Kasumi-1 (cell line): ENCODE data around the gene THAP4.

Experiments
- DNase-seq, 2 experiments: peaks; one replicate each; lab custom pipeline; 2025; lab: John Stamatoyannopoulos, UW

THAP4 gene, protein sequence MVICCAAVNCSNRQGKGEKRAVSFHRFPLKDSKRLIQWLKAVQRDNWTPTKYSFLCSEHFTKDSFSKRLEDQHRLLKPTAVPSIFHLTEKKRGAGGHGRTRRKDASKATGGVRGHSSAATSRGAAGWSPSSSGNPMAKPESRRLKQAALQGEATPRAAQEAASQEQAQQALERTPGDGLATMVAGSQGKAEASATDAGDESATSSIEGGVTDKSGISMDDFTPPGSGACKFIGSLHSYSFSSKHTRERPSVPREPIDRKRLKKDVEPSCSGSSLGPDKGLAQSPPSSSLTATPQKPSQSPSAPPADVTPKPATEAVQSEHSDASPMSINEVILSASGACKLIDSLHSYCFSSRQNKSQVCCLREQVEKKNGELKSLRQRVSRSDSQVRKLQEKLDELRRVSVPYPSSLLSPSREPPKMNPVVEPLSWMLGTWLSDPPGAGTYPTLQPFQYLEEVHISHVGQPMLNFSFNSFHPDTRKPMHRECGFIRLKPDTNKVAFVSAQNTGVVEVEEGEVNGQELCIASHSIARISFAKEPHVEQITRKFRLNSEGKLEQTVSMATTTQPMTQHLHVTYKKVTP

DNA sequence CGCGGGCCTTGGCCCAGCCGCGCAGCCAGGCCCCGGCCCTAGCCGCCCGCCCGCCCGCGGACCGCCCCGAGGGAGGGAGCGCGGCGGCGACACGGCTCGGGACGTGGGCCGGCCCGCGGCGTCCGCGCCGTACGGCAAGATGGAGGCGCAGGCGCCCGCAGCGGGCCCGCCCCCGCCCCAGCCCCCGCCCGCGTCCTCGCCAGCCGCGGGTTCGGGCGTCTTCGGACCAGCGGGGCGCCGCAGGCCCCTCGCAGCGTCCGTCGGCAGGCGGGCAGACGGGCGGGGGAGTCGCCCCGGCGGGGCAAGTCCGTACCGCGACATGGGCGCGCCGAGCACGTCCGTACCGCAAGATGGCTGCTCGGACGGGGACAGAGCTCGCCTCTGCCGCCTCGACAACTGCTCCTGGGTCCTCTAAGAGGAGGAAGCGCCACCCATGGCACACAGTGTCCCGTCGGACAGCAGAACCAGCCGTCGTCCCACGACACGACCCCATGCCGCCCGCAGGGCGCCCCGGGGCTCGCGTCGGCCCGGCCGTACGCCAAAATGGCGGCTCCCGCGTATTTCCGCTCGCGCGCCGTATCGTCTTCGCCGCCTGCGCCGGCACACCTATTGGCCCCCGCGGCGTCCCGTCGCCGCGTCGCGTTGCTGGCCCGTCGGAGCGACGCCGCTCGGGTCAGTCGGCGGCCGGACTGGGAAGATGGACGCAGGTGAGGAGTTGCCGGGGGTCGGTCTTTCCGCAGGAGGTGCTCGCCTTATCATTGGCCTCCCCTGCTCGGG, at the start of gene THAP4, which contains the start of gene ATG4B:
TSS of gene THAP4 (minus strand) at position 141 of the 777 bp plus-strand sequence. CDS start 141 bp downstream, outside the sequence.
TSS of gene ATG4B (plus strand) at position 676 of the 777 bp plus-strand sequence. CDS start at position 698, 22 bp downstream.
- DNase-seq, result peak; percentile 24 to 29

- no peak for DNase-seq
Measured at GRCh38 chr2:241686324-241686649, 49.3 kb upstream of the THAP4 start.

GRCh38 chr2:241680827-241681599, 44.1 kb upstream of the THAP4 start:
- no peak for DNase-seq

- DNase-seq, result no peak
Measured at GRCh38 chr2:241680044-241680443, 43.1 kb upstream of the THAP4 start.

DNA sequence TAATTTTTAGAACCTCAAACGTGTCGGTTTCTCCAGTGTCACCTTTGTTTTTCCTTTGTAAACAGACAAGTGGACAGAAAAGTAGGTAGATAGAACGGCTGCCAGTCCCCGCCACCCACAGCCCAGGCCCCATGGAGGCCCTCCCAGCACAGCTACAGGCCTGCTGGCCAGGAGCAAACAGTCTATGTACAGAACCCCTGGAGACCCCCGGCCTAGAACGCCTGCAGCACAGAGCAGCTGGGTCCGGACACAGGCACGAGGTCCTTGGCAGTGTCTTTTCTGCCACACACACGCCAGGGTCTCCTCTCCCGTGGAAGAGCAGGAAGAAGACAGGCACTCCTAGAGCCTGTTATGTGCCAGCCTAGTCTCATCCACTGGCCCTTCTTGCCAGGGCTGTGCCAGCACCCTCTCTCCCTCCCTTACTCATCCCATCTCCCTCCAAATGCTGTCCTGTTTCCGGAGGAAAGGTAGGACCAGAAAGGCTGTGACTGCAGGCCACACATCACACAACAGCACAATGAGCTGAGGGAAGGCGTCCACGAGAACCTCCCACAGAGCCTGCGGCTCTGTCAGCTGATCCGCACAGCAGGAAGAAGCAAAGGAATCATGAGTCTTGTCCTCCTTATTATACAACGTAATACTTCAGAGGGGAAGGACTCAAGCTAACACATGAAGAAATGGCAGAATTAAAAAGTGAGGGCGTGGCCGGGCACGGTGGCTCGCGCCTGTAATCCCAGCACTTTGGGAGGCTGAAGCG, 42.0 kb upstream of the THAP4 start:
- no peak for DNase-seq

GRCh38 chr2:241678307-241678706, 41.3 kb upstream of the THAP4 start:
- no peak for DNase-seq

DNA sequence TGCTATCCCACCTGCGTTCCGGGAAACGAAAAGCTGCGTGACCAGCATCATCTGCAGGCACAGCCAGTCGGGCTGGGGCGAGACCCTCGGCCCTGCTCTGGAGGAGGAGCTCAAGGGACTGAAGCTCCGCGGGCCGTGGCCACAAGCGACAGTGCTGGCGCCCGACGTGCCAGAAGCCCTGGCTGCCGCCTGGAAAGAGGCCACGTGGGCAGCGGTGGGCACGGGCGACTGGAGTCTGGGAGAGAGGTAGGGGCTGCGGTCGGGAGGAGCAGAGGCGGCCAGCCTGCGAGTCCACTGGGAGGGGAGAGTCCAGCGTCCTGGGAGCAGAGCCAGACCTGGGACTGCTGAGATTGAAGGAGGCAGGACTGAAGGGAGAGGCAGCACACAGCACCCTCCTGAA, 40.4 kb upstream of the THAP4 start:
- no peak for DNase-seq

DNA sequence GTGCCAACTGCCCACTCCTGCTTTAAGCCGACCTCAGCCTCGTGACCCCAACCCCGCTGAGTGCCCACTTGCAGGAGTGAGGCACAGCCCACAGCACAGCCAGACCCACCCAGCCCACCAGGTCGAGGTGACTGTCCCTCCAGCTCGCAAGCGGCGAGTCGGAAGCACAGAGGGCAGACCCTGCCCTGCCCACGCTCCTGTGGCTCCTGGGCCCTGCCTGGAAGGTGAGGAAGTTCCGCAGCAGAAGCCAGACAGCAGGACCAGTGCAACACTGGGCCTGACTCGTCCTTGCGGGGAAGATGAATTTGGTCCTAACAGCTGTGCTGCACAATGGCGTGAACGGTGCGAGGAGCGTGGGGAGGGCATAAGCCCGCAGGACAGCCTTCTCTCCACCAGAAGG, 39.7 kb upstream of the THAP4 start:
- DNase-seq, result no peak

GRCh38 chr2:241675885-241676284, 38.9 kb upstream of the THAP4 start:
- no peak for DNase-seq

- no peak for DNase-seq
Measured at GRCh38 chr2:241673797-241674725, 37.1 kb upstream of the THAP4 start.

- no peak for DNase-seq
Measured at GRCh38 chr2:241673189-241673663, 36.3 kb upstream of the THAP4 start.

DNA sequence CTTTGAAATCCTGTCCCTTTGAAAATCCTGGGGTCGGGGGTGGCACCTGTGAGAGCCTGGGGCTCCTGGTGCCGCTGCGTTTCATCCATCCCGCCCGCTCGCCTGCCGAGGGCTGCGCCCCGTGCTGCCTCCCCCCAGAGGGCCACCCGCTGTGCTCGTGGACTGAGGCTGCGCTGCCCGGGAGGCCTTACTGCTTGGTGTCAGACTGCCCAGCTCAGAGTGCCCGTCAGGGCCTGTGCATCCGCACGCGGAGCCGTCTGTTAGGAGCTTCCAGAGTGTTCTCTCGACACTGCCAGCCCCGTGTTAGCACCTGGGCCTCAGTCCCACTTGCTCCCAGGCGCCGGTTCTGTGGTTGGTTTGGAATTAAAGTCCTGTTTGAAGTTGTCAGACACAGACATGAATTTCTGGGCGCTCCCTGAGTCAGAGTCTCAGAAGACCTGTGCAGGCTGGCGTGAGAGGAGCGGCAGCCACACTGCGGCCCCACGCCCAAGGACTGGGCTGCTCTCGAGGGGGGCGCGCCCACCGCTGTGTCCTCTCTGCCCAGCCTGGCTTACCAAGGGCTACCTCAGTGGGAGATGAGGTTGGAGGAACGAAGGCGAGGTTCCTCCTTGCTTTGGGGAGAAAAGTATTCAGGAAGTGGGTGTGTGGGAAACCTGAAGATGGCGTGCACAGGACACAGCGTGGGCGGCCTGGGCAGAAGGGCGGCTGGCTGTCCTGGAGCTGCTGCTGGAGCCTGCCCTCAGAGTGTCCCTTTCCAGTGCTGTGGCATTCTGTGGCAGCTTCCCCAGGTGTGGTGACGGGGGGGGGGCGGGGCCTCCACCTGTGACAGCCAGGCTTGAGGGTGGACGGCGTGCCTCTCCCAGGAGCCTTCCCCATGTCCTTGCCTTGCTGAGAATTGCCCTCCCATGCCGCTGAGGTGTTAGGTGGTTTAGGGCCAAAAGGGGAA, 35.6 kb upstream of the THAP4 start:
- no peak for DNase-seq

GRCh38 chr2:241671457-241672240, 34.7 kb upstream of the THAP4 start:
- DNase-seq, result no peak

- DNase-seq, result no peak
Measured at GRCh38 chr2:241670333-241671110, 33.6 kb upstream of the THAP4 start.

DNA sequence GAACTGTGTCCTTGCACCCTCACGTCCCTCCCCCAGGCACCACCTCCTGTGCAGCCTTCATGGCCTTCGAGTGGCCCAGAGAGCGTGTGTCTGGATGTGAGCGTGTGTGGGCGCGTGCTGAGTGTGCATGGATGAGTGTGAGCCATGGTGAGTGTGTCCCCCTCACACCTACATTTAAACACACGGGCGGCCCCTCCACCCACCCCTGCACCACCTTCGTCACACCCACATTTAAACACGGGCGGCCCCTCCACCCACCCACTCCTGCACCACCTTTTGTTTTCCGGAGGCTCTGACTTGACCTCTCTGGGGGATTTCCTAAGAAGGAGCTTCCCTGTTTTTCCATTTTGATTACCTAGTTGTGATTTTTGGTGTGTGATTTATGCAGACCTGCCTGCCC, 31.9 kb upstream of the THAP4 start:
- DNase-seq, result no peak

DNA sequence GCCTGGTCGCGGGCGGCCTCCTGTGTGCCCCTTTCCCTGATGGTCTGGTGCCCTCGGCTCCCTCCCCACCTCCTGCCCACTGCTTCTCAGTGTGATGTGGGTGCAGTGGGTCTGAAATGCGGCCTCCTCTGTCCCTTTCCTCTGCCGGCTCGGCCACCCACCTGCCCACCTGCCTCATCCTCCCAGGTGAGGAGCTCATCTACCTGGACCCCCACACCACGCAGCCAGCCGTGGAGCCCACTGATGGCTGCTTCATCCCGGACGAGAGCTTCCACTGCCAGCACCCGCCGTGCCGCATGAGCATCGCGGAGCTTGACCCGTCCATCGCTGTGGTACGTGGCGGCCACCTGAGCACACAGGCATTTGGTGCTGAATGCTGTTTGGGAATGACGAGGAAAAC, 31.4 kb upstream of the THAP4 start:
- no peak for DNase-seq
